G401 (cell line): Measurements from ENCODE around the gene ENG. TPM values are rescaled to one million over a fixed set of nuclear protein-coding genes. Genes with fewer than 3 reads are reported as not detected.
"Not testable (repeated sequence)": the region's sequence is repeated elsewhere in the genome, so short reads cannot be mapped to it uniquely, and the experiment has no call there.

Experiments used
- DNase-seq: peaks from one replicate; pipeline ENCODE4 v3.0.0-alpha.2; 2015; ENCODE audit warnings: low spot score
- in situ Hi-C: cut with HindIII; loops from 2 replicates; pipeline ENCODE4 v1.10.0; 2016; ENCODE audit warnings: low sequenced_read_pairs, mixed read lengths
- total RNA-seq: library from RNA; depleted of rRNA; stranded (reverse); fragments of >200 nt; shearing (Covaris generic); gene quantifications from 2 replicates; pipeline ENCODE4 v1.2.3, GENCODE V29; 2014

Gene ENG
- total RNA-seq, 1 experiment from 2014 or later, result 2.6 TPM

- peak; percentile 83 for DNase-seq
- in situ Hi-C loops, result no loop called here
These were observed 69.2 kb downstream of the ENG start for GRCh38 chr9:127785023-127785932.

- DNase-seq, result no peak
- in situ Hi-C loops, result no loop called here
These were observed 71.1 kb downstream of the ENG start for GRCh38 chr9:127783111-127784008.

- in situ Hi-C loops, result no loop called here
- no peak for DNase-seq
These were observed 72.7 kb downstream of the ENG start for GRCh38 chr9:127781806-127782205.

GRCh38 chr9:127780909-127781308 lies 73.5 kb downstream of the ENG start:
- in situ Hi-C loops, result not testable (repeated sequence)

GRCh38 chr9:127780126-127780885 lies 74.2 kb downstream of the ENG start:
- DNase-seq, result no peak
- in situ Hi-C loops, result no loop called here

More at GRCh38 chr9:127780909-127781308, 73.5 kb downstream of the ENG start:
- not testable (repeated sequence) for DNase-seq

GRCh38 chr9:127779136-127779981 lies 75.1 kb downstream of the ENG start:
- in situ Hi-C loops, result no loop called here
- no peak for DNase-seq

- in situ Hi-C loops, result no loop called here
- no peak for DNase-seq
These were observed 76.0 kb downstream of the ENG start, which contains the start of gene SH2D3C for GRCh38 chr9:127778280-127779135. Gene SH2D3C, minus strand, starts transcription at chr9:127778666. Its CDS starts 39 bp downstream, at chr9:127778627.

GRCh38 chr9:127777368-127777980 lies 77.0 kb downstream of the ENG start:
- no peak for DNase-seq
- in situ Hi-C loops, result no loop called here

- DNase-seq, result no peak
- in situ Hi-C loops, result no loop called here
These were observed 77.6 kb downstream of the ENG start for GRCh38 chr9:127776924-127777289.

- in situ Hi-C loops, result no loop called here
- DNase-seq, result no peak
These were observed 78.1 kb downstream of the ENG start for GRCh38 chr9:127776195-127776923.

GRCh38 chr9:127773981-127774380 lies 80.5 kb downstream of the ENG start:
- DNase-seq, result no peak
- in situ Hi-C loops, result loop anchor here (25.0 kb wide), 1 partner anchor 163 kb away; the partner anchor contains the start of genes DPM2 and PIP5KL1

GRCh38 chr9:127773272-127773671 lies 81.2 kb downstream of the ENG start:
- DNase-seq, result no peak
- in situ Hi-C loops, result loop anchor here (25.0 kb wide), 1 partner anchor 164 kb away; the partner anchor contains the start of genes DPM2 and PIP5KL1

GRCh38 chr9:127772603-127773002 lies 81.9 kb downstream of the ENG start:
- DNase-seq, result no peak
- in situ Hi-C loops, result loop anchor here (25.0 kb wide), 1 partner anchor 165 kb away; the partner anchor contains the start of genes DPM2 and PIP5KL1

- no peak for DNase-seq
- in situ Hi-C loops, result loop anchor here (25.0 kb wide), 1 partner anchor 166 kb away; the partner anchor contains the start of genes DPM2 and PIP5KL1
These were observed 82.8 kb downstream of the ENG start for GRCh38 chr9:127771570-127772189.

GRCh38 chr9:127770905-127771569 lies 83.4 kb downstream of the ENG start:
- in situ Hi-C loops, result loop anchor here (25.0 kb wide), 1 partner anchor 166 kb away; the partner anchor contains the start of genes DPM2 and PIP5KL1
- DNase-seq, result peak; percentile 93
